ENCODE measurements around the gene PTPN2.

- TF ChIP-seq, protein P1, sequence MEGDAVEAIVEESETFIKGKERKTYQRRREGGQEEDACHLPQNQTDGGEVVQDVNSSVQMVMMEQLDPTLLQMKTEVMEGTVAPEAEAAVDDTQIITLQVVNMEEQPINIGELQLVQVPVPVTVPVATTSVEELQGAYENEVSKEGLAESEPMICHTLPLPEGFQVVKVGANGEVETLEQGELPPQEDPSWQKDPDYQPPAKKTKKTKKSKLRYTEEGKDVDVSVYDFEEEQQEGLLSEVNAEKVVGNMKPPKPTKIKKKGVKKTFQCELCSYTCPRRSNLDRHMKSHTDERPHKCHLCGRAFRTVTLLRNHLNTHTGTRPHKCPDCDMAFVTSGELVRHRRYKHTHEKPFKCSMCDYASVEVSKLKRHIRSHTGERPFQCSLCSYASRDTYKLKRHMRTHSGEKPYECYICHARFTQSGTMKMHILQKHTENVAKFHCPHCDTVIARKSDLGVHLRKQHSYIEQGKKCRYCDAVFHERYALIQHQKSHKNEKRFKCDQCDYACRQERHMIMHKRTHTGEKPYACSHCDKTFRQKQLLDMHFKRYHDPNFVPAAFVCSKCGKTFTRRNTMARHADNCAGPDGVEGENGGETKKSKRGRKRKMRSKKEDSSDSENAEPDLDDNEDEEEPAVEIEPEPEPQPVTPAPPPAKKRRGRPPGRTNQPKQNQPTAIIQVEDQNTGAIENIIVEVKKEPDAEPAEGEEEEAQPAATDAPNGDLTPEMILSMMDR (IDR thresholded peaks at IDR 0.05; ENCODE audit: insufficient read depth, low read length): no peak
- TF ChIP-seq POLR2AphosphoS5 (IDR thresholded peaks at IDR 0.05; ENCODE audit: low read depth) (no peak), GABPA (IDR thresholded peaks at IDR 0.05; ENCODE audit: low read depth) (no peak), REST (IDR thresholded peaks at IDR 0.05; ENCODE audit: insufficient replicate concordance, low read depth) (no peak)
Measured at GRCh38 chr18:12906773-12907172, 22.7 kb upstream of the PTPN2 start.
